Measurements from ENCODE around the gene ASXL3. TPM values are rescaled to one million over a fixed set of nuclear protein-coding genes. Genes with fewer than 3 reads are reported as not detected.

The ASXL3 gene
- polyA plus RNA-seq, result 0.50 and 2.2 TPM in 2 replicates

GRCh38 chr18:33577685-33578517 lies at the start of gene ASXL3:
Gene ASXL3 (plus strand): TSS chr18:33578219. CDS start chr18:33578632, 413 bp downstream.

Other genes starting within 250 kb of the ASXL3 start
- not detected in 2 replicates for gene CCDC178, start 137.5 kb upstream of the ASXL3 start, polyA plus RNA-seq